HG03060 (cell line): ENCODE data around the gene FBXO9.
"Not testable (repeated sequence)": the region's sequence is repeated elsewhere in the genome, so short reads cannot be mapped to it uniquely, and the experiment has no call there.

Source experiments
- ATAC-seq: cut with Tn5 transposase; IDR thresholded peaks from one replicate; pipeline ENCODE4 v1.9.1; 2021; ENCODE audit warnings: low read depth, moderate number of reproducible peaks; ENCODE audit not compliant: unreplicated experiment

FBXO9 gene

GRCh38 chr6:53045891-53046673, 19.1 kb upstream of the FBXO9 start:
- ATAC-seq = no peak

GRCh38 chr6:53048431-53049195, 16.6 kb upstream of the FBXO9 start:
- peak; percentile 95 for ATAC-seq

- no peak for ATAC-seq
Observed at GRCh38 chr6:53049415-53049814, 15.8 kb upstream of the FBXO9 start.

GRCh38 chr6:53052152-53052551, 13.1 kb upstream of the FBXO9 start:
- ATAC-seq = not testable (repeated sequence)

GRCh38 chr6:53054532-53054931, 10.7 kb upstream of the FBXO9 start:
- no peak for ATAC-seq

- no peak for ATAC-seq
Observed at GRCh38 chr6:53055873-53056272, 9.3 kb upstream of the FBXO9 start.

GRCh38 chr6:53056273-53056672, 8.9 kb upstream of the FBXO9 start:
- no peak for ATAC-seq

- no peak for ATAC-seq
Observed at GRCh38 chr6:53058388-53059195, 6.6 kb upstream of the FBXO9 start.

GRCh38 chr6:53059648-53060589, 5.3 kb upstream of the FBXO9 start:
- no peak for ATAC-seq

- ATAC-seq = no peak
Observed at GRCh38 chr6:53062169-53062539, 3.0 kb upstream of the FBXO9 start.

GRCh38 chr6:53064255-53064654, 949 bp upstream of the FBXO9 start:
- not testable (repeated sequence) for ATAC-seq

GRCh38 chr6:53064726-53065265, 408 bp upstream of the FBXO9 start:
- peak; percentile 73 for ATAC-seq

GRCh38 chr6:53066077-53066417, 843 bp downstream of the FBXO9 start:
- no peak for ATAC-seq

GRCh38 chr6:53066874-53067706, 1.9 kb downstream of the FBXO9 start:
- ATAC-seq = no peak

- ATAC-seq = no peak
Observed at GRCh38 chr6:53067849-53068361, 2.7 kb downstream of the FBXO9 start.

- no peak for ATAC-seq
Observed at GRCh38 chr6:53069427-53069826, 4.2 kb downstream of the FBXO9 start.

- ATAC-seq = peak; percentile 36
Observed at GRCh38 chr6:53070806-53071205, 5.6 kb downstream of the FBXO9 start.

GRCh38 chr6:53074347-53074746, 9.1 kb downstream of the FBXO9 start:
- ATAC-seq = no peak

- no peak for ATAC-seq
Observed at GRCh38 chr6:53080813-53081212, 15.6 kb downstream of the FBXO9 start.
